Measurements from ENCODE around the gene SSTR3.

GRCh38 chr22:37244922-37245722 lies 32.8 kb upstream of the SSTR3 start:
- TF ChIP-seq GATA2 (IDR thresholded peaks at IDR 0.05; ENCODE audit: low read depth, low read length) (no peak), GATA3 (IDR thresholded peaks at IDR 0.05; ENCODE audit: low read depth, low read length) (no peak)

Data from SH-SY5Y (cell line).